PC-3 (cell line): ENCODE measurements around the gene DTNBP1. TPM values are rescaled to one million over a fixed set of nuclear protein-coding genes. Genes with fewer than 3 reads are reported as not detected.

Experiments used
- ATAC-seq: fragments of 200-7000 bp; cut with Tn5 transposase; 2 replicates; pipeline ENCODE4 v1.9.1; 2020; ENCODE audit warnings: mild to moderate bottlenecking, moderate library complexity
- BruUV-seq: library from RNA; stranded (reverse); fragments of 400-500 nt; replicated peaks from 2 replicates; lab custom pipeline; 2021; lab: Mats Ljungman, UMichigan
- CTCF ChIA-PET: fragments of 300-600 bp; sonication (Branson Sonifier 250); formaldehyde crosslinking; loops from one replicate; lab custom pipeline; 2022; ENCODE audit warnings: antibody characterized with exemption; lab: Charles Lee
- POLR2A ChIA-PET: fragments of 300-600 bp; sonication (Branson Sonifier 250); formaldehyde crosslinking; loops from one replicate; lab custom pipeline; 2022; ENCODE audit warnings: antibody characterized with exemption; ENCODE audit not compliant: unreplicated experiment; lab: Charles Lee
- DNase-seq: peaks from one replicate; pipeline ENCODE4 v3.0.0-alpha.2; 2015
- H2AFZ ChIP-seq: fragments of 300-600 bp; sonication (generic); 2 replicates; pipeline ENCODE4 v1.6.0; 2016; ENCODE audit warnings: antibody characterized with exemption, low read length
- H3F3A ChIP-seq: fragments of 300-600 bp; sonication (generic); one replicate; pipeline ENCODE4 v1.6.0; 2017; ENCODE audit warnings: antibody characterized with exemption, low read length, control low read depth, mild to moderate bottlenecking; ENCODE audit not compliant: unreplicated experiment
- H3K27ac ChIP-seq: fragments of 300-600 bp; sonication (generic); 2 replicates; pipeline ENCODE4 v1.5.1; 2016; ENCODE audit warnings: mild to moderate bottlenecking, low read length
- H3K27me3 ChIP-seq: fragments of 300-600 bp; sonication (generic); 2 replicates; pipeline ENCODE4 v1.6.1; 2016; ENCODE audit warnings: low read length, mixed read lengths
- H3K36me3 ChIP-seq: fragments of 300-600 bp; sonication (generic); 2 replicates; pipeline ENCODE4 v1.6.1; 2016; ENCODE audit warnings: low read depth, mixed run types, low read length, mixed read lengths
- H3K4me1 ChIP-seq: fragments of 300-600 bp; sonication (generic); 2 replicates; pipeline ENCODE4 v1.5.1; 2016; ENCODE audit warnings: low read length; ENCODE audit not compliant: insufficient read depth
- H3K4me2 ChIP-seq: fragments of 300-600 bp; sonication (generic); 2 replicates; pipeline ENCODE4 v1.6.0; 2016; ENCODE audit warnings: low read length
- H3K4me3 ChIP-seq: fragments of 300-600 bp; sonication (generic); 2 replicates; pipeline ENCODE4 v1.5.1; 2016; ENCODE audit warnings: mild to moderate bottlenecking, low read length, mixed read lengths
- H3K79me2 ChIP-seq: fragments of 300-600 bp; sonication (generic); 2 replicates; pipeline ENCODE4 v1.6.1; 2017; ENCODE audit warnings: low read length, mixed read lengths
- H3K9ac ChIP-seq: fragments of 300-600 bp; sonication (generic); 2 replicates; pipeline ENCODE4 v1.6.0; 2016; ENCODE audit warnings: mild to moderate bottlenecking, low read length
- H3K9me2 ChIP-seq: fragments of 300-600 bp; sonication (generic); replicated peaks from 2 replicates; pipeline ENCODE4 v1.6.1; 2016; ENCODE audit warnings: mixed run types, low read length, mixed read lengths
- H3K9me3 ChIP-seq: fragments of 300-600 bp; sonication (generic); 2 replicates; pipeline ENCODE4 v1.6.1; 2016; ENCODE audit warnings: low read length, mixed read lengths
- H4K20me1 ChIP-seq: fragments of 300-600 bp; sonication (generic); 2 replicates; pipeline ENCODE4 v1.6.1; 2016; ENCODE audit warnings: low read length, mixed read lengths
- CTCF ChIP-seq: fragments of 300-600 bp; sonication (generic); conservative IDR thresholded peaks from 2 replicates; pipeline ENCODE4 v1.5.1; 2017; ENCODE audit warnings: antibody characterized with exemption, low read depth, mild to moderate bottlenecking, low read length
- EZH2 ChIP-seq: fragments of 300-600 bp; sonication (generic); IDR thresholded peaks from one replicate; pipeline ENCODE4 v1.6.1; 2017; ENCODE audit warnings: antibody characterized with exemption, mild to moderate bottlenecking, low read length; ENCODE audit not compliant: unreplicated experiment
- EZH2phosphoT487 ChIP-seq: fragments of 300-600 bp; sonication (generic); IDR thresholded peaks from 2 replicates; pipeline ENCODE4 v1.6.1; 2018; ENCODE audit warnings: mild to moderate bottlenecking, antibody characterized with exemption, low read length, borderline replicate concordance
- intact Hi-C: fragments of 100-400 bp; cut with micrococcal nuclease; formaldehyde crosslinking; loops from 2 replicates; pipeline ENCODE4 v1.9.0; 2023
- total RNA-seq: library from RNA; depleted of rRNA; stranded (reverse); fragments of >200 nt; gene quantifications from 2 replicates; pipeline ENCODE4 v1.2.3, GENCODE V29; 2014

The DTNBP1 gene
- total RNA-seq, 1 experiment from 2014 or later = 7.9 TPM

GRCh38 chr6:15499591-15499990 lies 163.2 kb downstream of the DTNBP1 start:
- ChIA-PET CTCF (no interaction called here), POLR2A (no interaction called here)
- Histone ChIP-seq H3K9me3 (no peaks in the 10 kb centered on the region), H3K4me2 (no peak overlapping the region), H3K9me2 (no peaks in the 10 kb centered on the region), H3K27me3 (no peaks in the 10 kb centered on the region), H3K27ac (no peak overlapping the region), H4K20me1 (no peaks in the 10 kb centered on the region), H3K36me3 (peaks cover 9% of the 10 kb centered on the region; the same call in 1 of the 2 replicates), H3F3A (no peaks in the 10 kb centered on the region), H3K9ac (no peak overlapping the region), H3K4me3 (no peak overlapping the region), H2AFZ (no peak overlapping the region), H3K79me2 (no peaks in the 10 kb centered on the region), H3K4me1 (peaks cover 18% of the 10 kb centered on the region)
- ATAC-seq (no peak), DNase-seq (no peak)
- TF ChIP-seq EZH2phosphoT487 = no peak
- no peak for TF ChIP-seq EZH2
- no peak for TF ChIP-seq CTCF
- BruUV-seq = no TSS peak
- intact Hi-C loops = loop anchor here (10.0 kb wide), 1 partner anchor 95 kb away; no protein-coding TSS in a partner anchor

DNA sequence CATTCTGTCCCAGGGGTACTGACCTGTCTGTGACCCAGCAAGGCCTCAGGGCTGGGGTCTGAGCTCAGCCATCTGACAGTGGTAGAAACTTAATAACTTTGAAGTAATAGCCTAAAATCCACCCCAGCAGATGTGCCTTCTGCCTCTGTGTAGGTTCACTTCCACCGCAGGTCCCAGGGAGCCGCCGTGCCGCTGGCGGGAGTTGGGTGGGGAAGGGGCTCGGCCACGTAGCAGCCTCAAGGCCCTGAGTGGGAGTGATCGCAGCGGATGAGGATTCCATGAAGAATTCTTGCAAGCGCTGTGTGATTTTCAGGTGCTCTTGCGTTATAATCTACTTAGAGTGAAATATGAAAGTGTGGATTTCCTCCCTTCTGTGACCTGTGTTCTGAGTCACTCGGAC lies 163.7 kb downstream of the DTNBP1 start:
- no peaks in the 10 kb centered on the region for H3K27me3 ChIP-seq
- ChIA-PET CTCF (no interaction called here), POLR2A (no interaction called here)
- H3K36me3 ChIP-seq = peaks cover 9% of the 10 kb centered on the region; the same call in 1 of the 2 replicates
- no peak overlapping the region for H3K4me3 ChIP-seq
- no peaks in the 10 kb centered on the region for H3K9me3 ChIP-seq
- H3K9me2 ChIP-seq = no peaks in the 10 kb centered on the region
- BruUV-seq = no TSS peak
- no peaks in the 10 kb centered on the region for H3K79me2 ChIP-seq
- peak overlapping the region; percentile 7; the same call in 1 of the 2 replicates for H3K4me2 ChIP-seq
- peaks cover 13% of the 10 kb centered on the region for H3K4me1 ChIP-seq
- TF ChIP-seq EZH2phosphoT487 (no peak), EZH2 (no peak), CTCF (no peak)
- no peaks in the 10 kb centered on the region for H4K20me1 ChIP-seq
- no peak overlapping the region for H3K9ac ChIP-seq
- ATAC-seq (no peak), DNase-seq (no peak)
- H3F3A ChIP-seq = no peaks in the 10 kb centered on the region
- H3K27ac ChIP-seq = no peak overlapping the region
- intact Hi-C loops = loop anchor here (10.0 kb wide), 1 partner anchor 94 kb away; no protein-coding TSS in a partner anchor
- H2AFZ ChIP-seq = no peak overlapping the region

DNA sequence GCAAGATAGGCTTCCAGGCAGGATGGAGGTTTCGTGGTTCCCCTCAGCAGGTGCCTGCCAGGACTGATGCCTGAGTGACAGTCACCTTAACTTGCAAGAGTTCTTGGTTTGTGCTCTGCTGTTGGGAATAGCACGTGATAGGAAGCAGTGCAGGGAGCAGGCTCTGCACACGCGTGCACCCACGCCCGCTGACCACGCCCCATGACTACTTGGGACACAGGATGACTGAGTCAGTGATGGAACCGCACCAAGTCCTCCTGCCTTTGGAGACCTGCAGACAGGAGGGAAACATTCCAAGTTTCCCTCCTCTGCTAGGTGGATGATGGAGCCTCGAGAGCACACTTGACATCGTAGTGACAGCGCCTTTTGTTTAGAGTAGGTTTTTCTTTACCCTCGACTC lies 164.2 kb downstream of the DTNBP1 start:
- peak overlapping the region; percentile 7; the same call in 1 of the 2 replicates for H3K4me2 ChIP-seq
- intact Hi-C loops = loop anchor here (10.0 kb wide), 1 partner anchor 94 kb away; no protein-coding TSS in a partner anchor
- no peaks in the 10 kb centered on the region for H3K27me3 ChIP-seq
- CTCF ChIA-PET = no interaction called here
- ATAC-seq = peak; percentile 95
- H3K9ac ChIP-seq = no peak overlapping the region
- H3K79me2 ChIP-seq = no peaks in the 10 kb centered on the region
- no peak overlapping the region for H3K27ac ChIP-seq
- peaks cover 12% of the 10 kb centered on the region for H3K4me1 ChIP-seq
- TF ChIP-seq EZH2phosphoT487 (peak; percentile 41; the same call in 1 of the 2 replicates), EZH2 (no peak), CTCF (no peak)
- POLR2A ChIA-PET = no interaction called here
- H3K36me3 ChIP-seq = peaks cover 9% of the 10 kb centered on the region; the same call in 1 of the 2 replicates
- H3K9me2 ChIP-seq = no peaks in the 10 kb centered on the region
- no peak overlapping the region for H3K4me3 ChIP-seq
- no peaks in the 10 kb centered on the region for H4K20me1 ChIP-seq
- H2AFZ ChIP-seq = no peak overlapping the region
- no peaks in the 10 kb centered on the region for H3K9me3 ChIP-seq
- DNase-seq = peak; percentile 91
- BruUV-seq = no TSS peak
- H3F3A ChIP-seq = no peaks in the 10 kb centered on the region
